ENCODE results near the gene TUBB3.
"Not testable (repeated sequence)": the region's sequence is repeated elsewhere in the genome, so short reads cannot be mapped to it uniquely, and the experiment has no call there.

Gene TUBB3

DNA sequence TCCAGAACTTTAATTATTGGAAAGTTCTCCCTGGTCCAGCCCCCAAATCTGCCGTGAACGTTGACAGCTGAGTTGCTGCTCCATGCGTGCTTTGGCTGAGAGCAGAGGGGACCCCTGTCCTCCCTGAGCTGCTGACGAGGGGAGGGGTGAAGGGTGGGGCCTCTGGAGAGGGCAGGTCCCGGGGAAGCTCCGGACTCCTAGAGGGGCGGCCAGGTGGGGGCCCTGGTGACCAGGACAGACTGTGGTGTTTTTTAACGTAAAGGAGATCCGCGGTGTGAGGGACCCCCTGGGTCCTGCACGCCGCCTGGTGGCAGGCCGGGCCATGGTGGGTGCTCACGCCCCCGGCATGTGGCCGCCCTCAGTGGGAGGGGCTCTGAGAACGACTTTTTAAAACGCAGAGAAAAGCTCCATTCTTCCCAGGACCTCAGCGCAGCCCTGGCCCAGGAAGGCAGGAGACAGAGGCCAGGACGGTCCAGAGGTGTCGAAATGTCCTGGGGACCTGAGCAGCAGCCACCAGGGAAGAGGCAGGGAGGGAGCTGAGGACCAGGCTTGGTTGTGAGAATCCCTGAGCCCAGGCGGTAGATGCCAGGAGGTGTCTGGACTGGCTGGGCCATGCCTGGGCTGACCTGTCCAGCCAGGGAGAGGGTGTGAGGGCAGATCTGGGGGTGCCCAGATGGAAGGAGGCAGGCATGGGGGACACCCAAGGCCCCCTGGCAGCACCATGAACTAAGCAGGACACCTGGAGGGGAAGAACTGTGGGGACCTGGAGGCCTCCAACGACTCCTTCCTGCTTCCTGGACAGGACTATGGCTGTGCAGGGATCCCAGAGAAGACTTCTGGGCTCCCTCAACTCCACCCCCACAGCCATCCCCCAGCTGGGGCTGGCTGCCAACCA is 4.4 kb upstream of the TUBB3 start, which contains the start of gene MC1R:
Gene MC1R, plus strand, starts transcription at position 410 of the 895 bp plus-strand sequence. Its CDS starts 397 bp downstream, at position 807.
- no peak for DNase-seq (ENCODE audit: low read depth)

DNA sequence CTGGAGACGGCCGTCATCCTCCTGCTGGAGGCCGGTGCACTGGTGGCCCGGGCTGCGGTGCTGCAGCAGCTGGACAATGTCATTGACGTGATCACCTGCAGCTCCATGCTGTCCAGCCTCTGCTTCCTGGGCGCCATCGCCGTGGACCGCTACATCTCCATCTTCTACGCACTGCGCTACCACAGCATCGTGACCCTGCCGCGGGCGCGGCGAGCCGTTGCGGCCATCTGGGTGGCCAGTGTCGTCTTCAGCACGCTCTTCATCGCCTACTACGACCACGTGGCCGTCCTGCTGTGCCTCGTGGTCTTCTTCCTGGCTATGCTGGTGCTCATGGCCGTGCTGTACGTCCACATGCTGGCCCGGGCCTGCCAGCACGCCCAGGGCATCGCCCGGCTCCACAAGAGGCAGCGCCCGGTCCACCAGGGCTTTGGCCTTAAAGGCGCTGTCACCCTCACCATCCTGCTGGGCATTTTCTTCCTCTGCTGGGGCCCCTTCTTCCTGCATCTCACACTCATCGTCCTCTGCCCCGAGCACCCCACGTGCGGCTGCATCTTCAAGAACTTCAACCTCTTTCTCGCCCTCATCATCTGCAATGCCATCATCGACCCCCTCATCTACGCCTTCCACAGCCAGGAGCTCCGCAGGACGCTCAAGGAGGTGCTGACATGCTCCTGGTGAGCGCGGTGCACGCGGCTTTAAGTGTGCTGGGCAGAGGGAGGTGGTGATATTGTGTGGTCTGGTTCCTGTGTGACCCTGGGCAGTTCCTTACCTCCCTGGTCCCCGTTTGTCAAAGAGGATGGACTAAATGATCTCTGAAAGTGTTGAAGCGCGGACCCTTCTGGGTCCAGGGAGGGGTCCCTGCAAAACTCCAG is 3.4 kb upstream of the TUBB3 start:
- no peak for DNase-seq (ENCODE audit: low read depth)

DNA sequence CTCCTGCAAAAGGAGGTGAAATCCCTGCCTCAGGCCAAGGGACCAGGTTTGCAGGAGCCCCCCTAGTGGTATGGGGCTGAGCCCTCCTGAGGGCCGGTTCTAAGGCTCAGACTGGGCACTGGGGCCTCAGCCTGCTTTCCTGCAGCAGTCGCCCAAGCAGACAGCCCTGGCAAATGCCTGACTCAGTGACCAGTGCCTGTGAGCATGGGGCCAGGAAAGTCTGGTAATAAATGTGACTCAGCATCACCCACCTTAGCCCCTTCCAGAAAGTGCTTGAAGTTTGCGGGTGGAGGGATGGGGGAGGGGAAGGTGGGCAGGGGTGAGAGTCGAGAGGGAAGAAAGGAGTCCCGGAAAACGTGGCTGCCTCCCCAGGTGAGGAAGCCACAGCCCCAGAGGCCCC is 2.4 kb upstream of the TUBB3 start:
- DNase-seq (ENCODE audit: low read depth): no peak

DNA sequence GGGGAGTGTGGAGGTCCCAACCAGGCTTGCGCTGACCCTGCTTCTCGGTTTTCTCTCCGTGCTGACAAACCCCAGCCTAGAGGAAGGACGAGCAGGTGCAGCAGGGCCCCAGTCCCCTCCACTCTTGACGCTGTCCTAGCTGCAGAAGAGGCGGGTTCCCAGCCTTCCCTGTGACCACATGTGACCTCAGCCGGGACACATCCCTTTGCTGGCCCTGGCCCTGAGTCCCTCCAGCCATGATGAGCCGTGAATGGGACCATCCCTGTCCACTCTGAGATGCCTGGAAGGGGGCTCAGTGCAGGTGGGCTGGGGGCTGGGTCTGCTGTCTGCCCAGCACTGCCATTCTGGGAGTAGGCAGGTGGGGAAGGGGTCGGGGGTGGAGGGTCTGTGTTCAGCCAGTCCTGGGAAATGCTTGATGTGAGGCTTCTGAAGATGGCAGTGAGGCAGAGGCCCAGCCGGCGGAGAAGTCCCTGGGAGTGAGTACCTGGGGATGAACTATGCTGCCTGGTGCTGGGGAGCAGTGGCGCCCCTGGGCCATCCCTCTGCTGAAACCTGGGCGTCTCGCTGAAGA is 1.9 kb upstream of the TUBB3 start:
- DNase-seq (ENCODE audit: low read depth): no peak

DNA sequence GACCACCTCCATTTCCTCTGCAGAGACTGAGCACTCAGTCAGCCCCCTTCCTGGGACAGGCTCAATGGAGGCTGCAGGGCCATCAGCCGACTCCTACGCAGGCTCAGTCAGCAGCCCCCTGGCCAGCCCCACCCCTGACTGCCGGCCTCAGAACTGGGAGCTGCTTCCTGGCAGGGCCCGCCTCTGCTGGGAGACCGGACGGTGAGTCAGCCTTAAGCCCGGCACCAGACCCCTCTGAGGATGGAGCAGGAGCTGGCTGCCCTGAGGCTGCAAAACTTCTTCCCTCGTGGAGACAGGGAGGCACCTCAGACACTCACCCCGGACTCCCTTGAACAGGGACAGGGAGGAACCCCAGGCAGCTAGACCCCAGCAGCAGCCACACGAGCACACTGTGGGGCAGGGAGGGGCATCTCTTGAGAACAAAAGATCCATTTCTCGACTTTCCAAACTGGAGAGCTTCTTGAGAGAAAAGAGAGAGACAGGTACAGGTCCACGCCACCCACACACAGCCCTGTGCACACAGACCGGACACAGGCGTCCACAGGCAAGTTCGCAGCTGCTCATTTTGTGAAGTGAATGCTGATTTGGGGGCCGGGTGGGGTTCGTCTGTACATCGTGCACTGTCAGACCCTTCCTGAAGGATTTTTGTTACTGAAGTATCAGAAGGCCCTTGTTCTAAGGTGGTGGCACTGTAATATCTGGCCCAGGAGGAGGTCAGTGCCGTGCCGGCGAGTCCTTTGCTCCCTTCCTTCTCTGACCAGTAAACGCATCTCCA is 1.3 kb upstream of the TUBB3 start:
- no peak for DNase-seq (ENCODE audit: low read depth)

DNA sequence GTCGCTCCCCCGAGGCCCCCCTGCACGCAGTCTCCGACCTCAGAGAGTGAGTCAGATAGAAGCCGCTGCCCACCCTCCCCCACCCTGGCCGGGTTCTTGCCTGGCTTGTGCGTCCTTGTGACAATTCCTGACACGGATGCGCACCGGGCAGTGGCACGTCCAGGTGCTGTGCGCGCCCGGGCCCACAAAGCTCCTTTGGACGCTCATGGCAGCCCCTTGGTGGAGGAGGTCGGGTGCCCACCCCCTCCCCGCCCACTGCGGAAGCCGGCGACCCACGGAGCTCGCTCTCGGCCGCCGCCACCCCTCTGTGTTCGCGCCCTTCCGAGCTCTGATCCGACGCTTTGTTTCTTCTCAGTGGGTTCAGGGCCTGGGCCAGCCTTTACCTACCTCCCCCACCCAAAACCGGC is 662 bp upstream of the TUBB3 start:
- no peak for DNase-seq (ENCODE audit: low read depth)

- no peak for DNase-seq (ENCODE audit: low read depth)
Observed at GRCh38 chr16:89923640-89924296, 626 bp downstream of the TUBB3 start.

DNA sequence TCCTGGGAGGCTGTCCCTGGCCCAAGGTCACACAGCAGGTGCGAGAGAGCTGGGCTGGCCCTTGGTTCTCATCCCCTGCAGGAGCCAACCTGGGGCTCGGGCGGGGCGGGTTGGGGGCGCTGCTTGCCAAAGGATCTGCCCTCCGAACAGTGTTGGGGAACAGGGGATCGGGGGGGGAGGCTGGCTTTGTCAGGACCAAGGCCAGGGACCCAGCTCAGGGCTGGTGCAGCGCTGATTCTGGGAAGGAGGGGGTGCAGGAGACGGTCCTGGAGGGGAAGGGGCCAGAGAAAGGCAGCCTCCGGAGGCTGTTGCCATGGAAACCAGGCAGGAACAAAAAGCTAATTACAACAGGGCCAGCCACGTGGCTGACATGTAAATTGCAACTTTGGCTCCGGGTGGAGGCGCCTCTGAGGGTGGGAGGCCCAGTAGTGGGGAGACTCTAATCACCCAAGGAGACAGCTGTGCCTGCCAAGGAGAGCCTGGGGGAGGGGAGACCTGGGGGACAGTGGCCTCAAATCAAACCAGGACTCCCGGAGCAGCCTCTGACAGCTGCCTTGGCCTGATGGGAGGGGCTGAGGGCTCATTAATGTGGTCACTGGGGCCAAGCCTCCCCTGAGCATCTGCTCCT is 1.3 kb downstream of the TUBB3 start:
- no peak for DNase-seq (ENCODE audit: low read depth)

GRCh38 chr16:89924925-89925307 is 1.8 kb downstream of the TUBB3 start:
- DNase-seq (ENCODE audit: low read depth): no peak

GRCh38 chr16:89925596-89926079 is 2.5 kb downstream of the TUBB3 start:
- no peak for DNase-seq (ENCODE audit: low read depth)

DNA sequence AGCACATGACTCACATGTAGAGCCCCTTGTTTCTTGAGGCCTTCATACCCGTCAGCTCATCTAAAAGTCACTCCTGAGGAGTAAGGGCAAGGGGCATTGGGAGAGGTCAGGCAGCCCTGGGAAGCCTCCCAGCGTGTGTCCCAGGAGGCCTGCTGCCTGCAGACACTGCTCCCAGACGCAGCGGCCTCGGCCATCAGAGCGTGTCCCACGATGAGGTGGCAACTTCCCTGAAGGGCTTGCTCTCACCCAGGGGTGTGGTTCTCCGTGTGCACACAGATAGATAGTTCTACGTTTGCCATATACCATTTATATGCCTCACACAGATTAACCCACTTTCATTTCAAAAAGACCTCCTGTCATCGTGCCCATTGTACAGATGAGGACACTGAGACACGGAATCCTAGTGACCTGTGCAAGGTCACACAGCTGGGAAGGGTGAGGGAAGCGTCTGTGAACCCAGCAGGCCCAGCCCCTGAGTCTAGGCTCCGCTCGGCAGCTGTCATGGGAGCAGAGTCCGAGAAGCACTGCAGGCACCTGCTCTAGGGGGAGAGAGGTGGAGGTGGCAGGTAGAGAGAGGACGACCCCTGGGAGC is 8.3 kb downstream of the TUBB3 start:
- DNase-seq (ENCODE audit: low read depth): no peak

DNA sequence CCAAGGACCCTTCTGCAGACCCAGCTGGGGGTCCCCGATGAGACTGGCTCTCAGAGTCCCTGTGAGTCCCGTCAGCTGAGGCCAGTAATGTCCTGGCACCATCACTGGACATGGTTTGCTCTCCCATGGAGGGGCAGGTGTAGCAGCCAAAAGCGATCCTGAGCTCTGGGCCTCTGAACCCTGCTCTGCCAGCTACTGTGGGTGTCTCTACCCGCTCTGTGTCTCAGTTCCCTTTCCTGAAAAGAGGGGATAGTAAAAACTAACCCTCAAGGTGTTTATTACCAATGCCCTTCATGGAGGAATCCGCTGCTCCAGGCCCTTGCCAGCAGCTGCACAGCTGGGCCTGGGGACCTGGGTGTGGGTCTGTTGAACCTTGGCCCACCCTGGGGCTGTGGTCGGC is 8.8 kb downstream of the TUBB3 start:
- DNase-seq (ENCODE audit: low read depth): no peak

GRCh38 chr16:89934019-89934418 is 10.9 kb downstream of the TUBB3 start:
- not testable (repeated sequence) for DNase-seq (ENCODE audit: low read depth)

DNA sequence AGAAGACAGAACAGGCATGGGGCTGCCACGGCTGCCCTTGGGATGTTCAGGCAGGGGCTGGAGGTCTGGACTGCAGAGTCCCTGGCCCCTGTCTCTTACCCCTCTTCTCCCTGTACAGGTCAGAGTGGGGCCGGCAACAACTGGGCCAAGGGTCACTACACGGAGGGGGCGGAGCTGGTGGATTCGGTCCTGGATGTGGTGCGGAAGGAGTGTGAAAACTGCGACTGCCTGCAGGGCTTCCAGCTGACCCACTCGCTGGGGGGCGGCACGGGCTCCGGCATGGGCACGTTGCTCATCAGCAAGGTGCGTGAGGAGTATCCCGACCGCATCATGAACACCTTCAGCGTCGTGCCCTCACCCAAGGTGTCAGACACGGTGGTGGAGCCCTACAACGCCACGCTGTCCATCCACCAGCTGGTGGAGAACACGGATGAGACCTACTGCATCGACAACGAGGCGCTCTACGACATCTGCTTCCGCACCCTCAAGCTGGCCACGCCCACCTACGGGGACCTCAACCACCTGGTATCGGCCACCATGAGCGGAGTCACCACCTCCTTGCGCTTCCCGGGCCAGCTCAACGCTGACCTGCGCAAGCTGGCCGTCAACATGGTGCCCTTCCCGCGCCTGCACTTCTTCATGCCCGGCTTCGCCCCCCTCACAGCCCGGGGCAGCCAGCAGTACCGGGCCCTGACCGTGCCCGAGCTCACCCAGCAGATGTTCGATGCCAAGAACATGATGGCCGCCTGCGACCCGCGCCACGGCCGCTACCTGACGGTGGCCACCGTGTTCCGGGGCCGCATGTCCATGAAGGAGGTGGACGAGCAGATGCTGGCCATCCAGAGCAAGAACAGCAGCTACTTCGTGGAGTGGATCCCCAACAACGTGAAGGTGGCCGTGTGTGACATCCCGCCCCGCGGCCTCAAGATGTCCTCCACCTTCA is 11.7 kb downstream of the TUBB3 start:
- no peak for DNase-seq (ENCODE audit: low read depth)

DNA sequence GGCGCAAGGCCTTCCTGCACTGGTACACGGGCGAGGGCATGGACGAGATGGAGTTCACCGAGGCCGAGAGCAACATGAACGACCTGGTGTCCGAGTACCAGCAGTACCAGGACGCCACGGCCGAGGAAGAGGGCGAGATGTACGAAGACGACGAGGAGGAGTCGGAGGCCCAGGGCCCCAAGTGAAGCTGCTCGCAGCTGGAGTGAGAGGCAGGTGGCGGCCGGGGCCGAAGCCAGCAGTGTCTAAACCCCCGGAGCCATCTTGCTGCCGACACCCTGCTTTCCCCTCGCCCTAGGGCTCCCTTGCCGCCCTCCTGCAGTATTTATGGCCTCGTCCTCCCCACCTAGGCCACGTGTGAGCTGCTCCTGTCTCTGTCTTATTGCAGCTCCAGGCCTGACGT is 12.5 kb downstream of the TUBB3 start:
- not testable (repeated sequence) for DNase-seq (ENCODE audit: low read depth)

GRCh38 chr16:89936034-89936433 is 12.9 kb downstream of the TUBB3 start:
- DNase-seq (ENCODE audit: low read depth): no peak

GRCh38 chr16:89936508-89936907 is 13.4 kb downstream of the TUBB3 start:
- DNase-seq (ENCODE audit: low read depth): no peak

GRCh38 chr16:89936981-89937380 is 13.8 kb downstream of the TUBB3 start:
- DNase-seq (ENCODE audit: low read depth): no peak
